ENCODE data around the gene PREP.

PREP gene

DNA sequence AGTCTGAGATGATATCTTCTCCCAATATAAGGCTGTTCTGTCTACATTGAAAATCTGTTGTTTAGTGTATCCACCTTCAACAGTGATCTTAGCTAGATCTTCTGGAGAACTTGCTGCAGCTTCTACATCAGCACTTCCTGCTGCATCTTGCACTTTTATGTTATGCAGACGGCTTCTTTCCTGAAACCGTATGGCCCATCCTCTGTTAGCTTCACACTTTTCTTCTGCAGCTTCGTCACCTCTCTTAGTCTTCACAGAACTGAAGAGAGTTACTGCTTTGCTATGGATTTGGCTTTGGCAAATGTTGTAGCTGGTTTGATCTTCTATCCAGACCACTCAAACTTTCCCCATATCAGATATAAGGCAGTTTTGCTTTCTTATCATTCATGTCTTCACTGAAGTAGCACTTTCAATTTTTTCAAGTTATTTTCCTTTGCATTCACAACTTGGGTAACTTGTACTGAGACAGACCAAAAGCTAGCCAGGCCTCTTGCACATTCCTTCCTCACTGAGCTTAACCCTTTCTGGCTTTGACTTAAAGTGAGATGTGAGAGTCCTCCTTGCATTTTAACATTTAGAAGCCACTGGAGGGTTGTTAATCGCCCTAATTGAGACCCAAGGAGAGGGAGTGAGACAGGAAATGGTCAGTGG lies 110.1 kb downstream of the PREP start:
- no peak overlapping the region for H3K4me3 ChIP-seq (ENCODE audit: low read length)
- no peak for TF ChIP-seq ZNF274 (IDR thresholded peaks at IDR 0.05; ENCODE audit: low read depth, low read length)

- TF ChIP-seq ZNF274 (IDR thresholded peaks at IDR 0.05; ENCODE audit: low read depth, low read length) = no peak
- H3K4me3 ChIP-seq (ENCODE audit: low read length) = no peak overlapping the region
Observed at GRCh38 chr6:105291525-105291924, 111.4 kb downstream of the PREP start.

DNA sequence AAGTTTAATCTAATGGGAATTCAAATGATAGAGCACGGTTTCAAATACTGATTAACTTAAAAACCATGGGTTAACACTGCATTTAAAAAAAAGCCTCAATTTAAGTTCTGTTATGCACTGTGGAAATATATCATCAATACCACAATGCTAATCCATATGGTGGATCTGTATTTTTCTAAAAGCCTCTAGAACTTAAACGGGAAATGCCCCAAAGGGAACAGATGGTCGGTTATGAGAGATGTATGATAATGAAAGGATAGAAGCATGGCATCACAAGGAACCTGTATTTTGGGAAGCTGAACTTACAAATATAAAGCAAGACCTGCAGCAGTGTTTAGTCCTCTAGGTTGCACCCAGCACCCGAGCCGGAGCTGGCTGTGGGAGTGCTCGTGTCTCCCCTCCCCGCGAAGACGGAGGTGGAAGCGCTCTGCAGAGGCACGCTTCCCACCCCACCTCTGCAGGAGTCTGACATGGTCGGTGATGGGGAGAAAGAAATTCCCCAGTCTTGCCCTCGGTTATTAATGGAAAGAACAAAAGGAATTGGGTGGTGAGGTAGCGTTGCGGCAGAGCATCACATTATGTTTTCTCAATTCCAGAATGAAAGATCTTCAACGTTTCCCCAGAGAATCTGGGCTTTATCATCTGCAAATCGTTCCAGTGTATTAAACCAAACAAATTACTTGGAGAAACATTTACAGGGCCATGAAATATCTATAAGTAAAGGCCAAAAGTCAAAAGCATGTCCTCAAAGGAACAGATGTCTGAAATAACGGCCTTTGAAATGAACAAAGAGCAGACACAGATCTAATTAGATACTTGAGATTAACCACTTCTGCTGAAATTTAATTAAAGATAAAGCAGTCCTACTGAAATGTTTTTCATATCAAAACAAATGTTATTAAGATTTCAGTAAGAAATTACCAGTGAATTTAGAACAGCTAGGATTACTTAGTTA lies 120.0 kb downstream of the PREP start:
- H3K4me3 ChIP-seq (ENCODE audit: low read length) = no peak overlapping the region
- no peak for TF ChIP-seq ZNF274 (IDR thresholded peaks at IDR 0.05; ENCODE audit: low read depth, low read length)

- no peak for TF ChIP-seq ZNF274 (IDR thresholded peaks at IDR 0.05; ENCODE audit: low read depth, low read length)
- H3K4me3 ChIP-seq (ENCODE audit: low read length) = no peak overlapping the region
Observed at GRCh38 chr6:105280033-105280432, 122.8 kb downstream of the PREP start.

DNA sequence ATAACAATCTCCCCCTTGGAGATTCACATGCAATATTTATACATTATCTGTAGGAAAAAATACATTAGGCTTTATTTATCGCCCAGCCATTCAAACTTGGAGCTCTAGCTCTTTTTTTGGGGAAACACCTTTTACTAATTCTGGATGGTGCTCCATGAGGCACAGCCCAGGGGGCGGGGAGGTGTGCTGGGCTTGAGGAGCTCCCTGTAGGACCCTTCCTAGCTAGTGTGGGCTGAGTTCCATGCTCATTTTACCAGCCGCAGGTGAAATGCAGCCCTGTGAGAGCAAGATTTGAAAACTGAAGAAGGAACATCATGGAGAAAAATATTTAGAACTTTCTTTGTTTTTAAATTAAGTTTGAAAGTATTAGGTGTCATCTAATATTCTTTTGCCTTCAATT lies 123.4 kb downstream of the PREP start:
- no peak for TF ChIP-seq ZNF274 (IDR thresholded peaks at IDR 0.05; ENCODE audit: low read depth, low read length)
- no peak overlapping the region for H3K4me3 ChIP-seq (ENCODE audit: low read length)

DNA sequence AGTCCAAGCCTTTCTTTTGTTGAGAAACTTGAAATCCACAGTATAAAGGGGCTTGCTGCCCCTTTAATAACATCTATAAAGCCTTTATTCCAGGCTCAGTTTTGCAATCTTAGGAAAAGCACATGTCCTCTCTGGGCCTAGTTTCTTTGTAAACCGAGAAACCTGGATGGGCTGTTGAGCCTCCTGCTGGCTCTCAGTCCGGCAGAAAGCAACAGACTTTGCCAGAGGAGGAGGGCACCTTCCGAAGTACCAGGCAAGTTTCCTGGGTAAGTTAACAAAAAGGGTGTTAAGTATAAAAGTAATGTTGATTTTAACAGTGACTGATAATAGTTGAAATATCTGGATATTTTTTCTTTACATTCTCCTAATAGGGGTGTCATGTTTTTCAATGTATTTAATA lies 124.1 kb downstream of the PREP start:
- no peak overlapping the region for H3K4me3 ChIP-seq (ENCODE audit: low read length)
- TF ChIP-seq ZNF274 (IDR thresholded peaks at IDR 0.05; ENCODE audit: low read depth, low read length) = no peak

DNA sequence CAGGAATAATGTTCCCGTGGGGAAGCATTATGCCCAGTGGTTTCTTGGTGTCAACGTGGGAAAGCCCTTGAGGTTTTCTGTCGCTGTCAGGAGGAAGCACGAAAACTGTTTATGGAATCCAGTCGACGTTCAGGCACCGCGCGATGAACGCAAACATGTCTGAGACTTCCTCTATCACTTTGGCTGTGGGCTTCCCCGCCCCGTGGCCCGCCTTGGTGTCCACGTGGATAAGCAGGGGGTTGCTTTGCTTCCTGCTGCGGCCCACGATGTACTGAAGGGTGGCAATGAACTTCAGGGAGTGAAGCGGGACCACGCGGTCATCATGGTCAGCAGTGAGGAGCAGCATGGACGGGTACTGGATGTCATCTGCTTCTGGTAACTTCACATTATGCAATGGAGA lies 124.8 kb downstream of the PREP start:
- H3K4me3 ChIP-seq (ENCODE audit: low read length) = no peak overlapping the region
- no peak for TF ChIP-seq ZNF274 (IDR thresholded peaks at IDR 0.05; ENCODE audit: low read depth, low read length)

DNA sequence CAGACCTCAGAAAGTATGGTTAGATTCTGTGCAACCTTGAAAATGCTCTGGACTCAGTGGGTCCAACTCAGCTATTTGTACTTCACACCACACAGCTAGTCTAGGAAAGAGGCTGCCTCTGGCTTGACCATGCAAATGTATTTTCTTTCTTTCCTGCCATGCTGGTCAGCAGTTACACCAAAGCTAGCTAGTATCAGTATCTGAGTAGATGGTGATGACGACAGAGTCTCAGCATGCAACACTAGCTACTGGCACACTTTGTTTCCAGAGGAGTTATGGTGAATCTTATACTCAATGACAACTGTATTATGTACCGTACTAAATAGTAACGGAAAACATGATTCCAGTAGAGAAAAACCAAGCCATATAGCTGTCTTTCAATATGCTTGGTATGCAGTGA lies 126.5 kb downstream of the PREP start:
- no peak overlapping the region for H3K4me3 ChIP-seq (ENCODE audit: low read length)
- TF ChIP-seq ZNF274 (IDR thresholded peaks at IDR 0.05; ENCODE audit: low read depth, low read length) = no peak

GRCh38 chr6:105275542-105275941 lies 127.3 kb downstream of the PREP start:
- TF ChIP-seq ZNF274 (IDR thresholded peaks at IDR 0.05; ENCODE audit: low read depth, low read length) = no peak

DNA sequence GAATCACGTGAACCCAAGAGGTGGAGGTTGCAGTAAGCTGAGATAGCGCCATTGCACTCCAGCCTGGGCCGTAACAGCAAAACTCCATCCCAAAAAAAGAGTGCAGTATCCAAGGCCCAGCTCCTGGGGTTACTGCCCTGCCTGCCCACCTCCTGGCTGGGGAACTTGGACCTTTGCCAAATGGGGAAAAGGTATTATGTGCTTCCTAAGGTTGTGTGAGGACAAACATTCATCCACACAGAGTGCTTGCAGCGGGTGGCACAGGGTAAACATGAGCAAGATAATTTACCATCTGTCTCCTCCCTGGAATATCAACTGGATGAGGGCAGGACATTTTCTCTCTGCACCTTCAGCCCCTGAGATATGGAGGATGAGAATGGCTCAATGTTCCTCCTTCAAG lies 128.2 kb downstream of the PREP start:
- no peak for TF ChIP-seq ZNF274 (IDR thresholded peaks at IDR 0.05; ENCODE audit: low read depth, low read length)
- no peak overlapping the region for H3K4me3 ChIP-seq (ENCODE audit: low read length)

More at GRCh38 chr6:105275542-105275941, 127.3 kb downstream of the PREP start:
- H3K4me3 ChIP-seq (ENCODE audit: low read length) = no peak overlapping the region

GRCh38 chr6:105273589-105273988 lies 129.3 kb downstream of the PREP start:
- TF ChIP-seq ZNF274 (IDR thresholded peaks at IDR 0.05; ENCODE audit: low read depth, low read length) = no peak
- H3K4me3 ChIP-seq (ENCODE audit: low read length) = no peak overlapping the region

GRCh38 chr6:105272786-105273185 lies 130.1 kb downstream of the PREP start:
- no peak for TF ChIP-seq ZNF274 (IDR thresholded peaks at IDR 0.05; ENCODE audit: low read depth, low read length)
- H3K4me3 ChIP-seq (ENCODE audit: low read length) = no peak overlapping the region

DNA sequence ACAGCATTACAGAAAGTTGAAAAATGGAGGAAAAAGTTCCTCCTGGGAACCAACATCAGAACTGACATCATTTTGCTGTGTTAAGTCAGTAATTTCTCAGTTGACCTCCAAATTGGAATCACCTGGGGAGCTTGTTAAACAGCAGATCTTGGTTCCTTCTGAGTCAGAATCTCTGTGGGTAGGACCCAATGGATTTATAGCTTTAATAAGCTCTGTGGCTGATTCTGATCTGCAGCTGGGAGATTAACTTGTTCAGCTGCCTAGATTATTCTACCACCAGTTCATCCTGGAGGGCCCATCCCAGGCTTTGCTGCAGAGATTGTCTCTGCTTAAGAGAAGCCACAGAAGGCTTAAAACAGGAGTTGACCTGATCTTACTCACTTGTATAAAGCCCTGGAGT lies 132.4 kb downstream of the PREP start:
- no peak overlapping the region for H3K4me3 ChIP-seq (ENCODE audit: low read length)
- no peak for TF ChIP-seq ZNF274 (IDR thresholded peaks at IDR 0.05; ENCODE audit: low read depth, low read length)

GRCh38 chr6:105269390-105269789 lies 133.5 kb downstream of the PREP start:
- no peak overlapping the region for H3K4me3 ChIP-seq (ENCODE audit: low read length)
- TF ChIP-seq ZNF274 (IDR thresholded peaks at IDR 0.05; ENCODE audit: low read depth, low read length) = no peak

All from GM08714 (cell line).